Neural cell (in vitro differentiated cells): ENCODE measurements around the gene CYP19A1. TPM values are rescaled to one million over a fixed set of nuclear protein-coding genes. Genes with fewer than 3 reads are reported as not detected.

Experiments used
- H2AFZ ChIP-seq: fragments of 200-600, 300-800 bp; sonication (generic), shearing (Covaris generic); 2 replicates; pipeline ENCODE4 v1.6.0; 2014; ENCODE audit warnings: low read depth, mild to moderate bottlenecking, antibody characterized with exemption, low read length, moderate library complexity
- H3F3A ChIP-seq: fragments of 200-600 bp; shearing (Covaris generic); 2 replicates; pipeline ENCODE4 v1.6.1; 2016; ENCODE audit warnings: mild to moderate bottlenecking, moderate library complexity, mixed read lengths, antibody characterized with exemption, low read length; ENCODE audit not compliant: insufficient read depth, poor library complexity, severe bottlenecking
- H3K27ac ChIP-seq: fragments of 200-600, 300-800 bp; sonication (generic), shearing (Covaris generic); 2 replicates; pipeline ENCODE4 v1.5.1; 2014; ENCODE audit warnings: mild to moderate bottlenecking, low read length, moderate library complexity
- H3K27me3 ChIP-seq: fragments of 300-800, 200-600 bp; sonication (generic), shearing (Covaris generic); 2 replicates; pipeline ENCODE4 v1.6.0; 2014; ENCODE audit warnings: mild to moderate bottlenecking, low read depth, low read length, moderate library complexity; ENCODE audit not compliant: insufficient read depth
- H3K36me3 ChIP-seq: fragments of 300-800, 200-600 bp; sonication (generic), shearing (Covaris generic); 2 replicates; pipeline ENCODE4 v1.5.1; 2014; ENCODE audit warnings: mild to moderate bottlenecking, antibody characterized with exemption, low read length, moderate library complexity; ENCODE audit not compliant: insufficient read depth
- H3K4me2 ChIP-seq: fragments of 300-800, 200-600 bp; sonication (generic), shearing (Covaris generic); 2 replicates; pipeline ENCODE4 v1.6.0; 2014; ENCODE audit warnings: mild to moderate bottlenecking, low read length
- H3K4me3 ChIP-seq: fragments of 300-800, 200-600 bp; sonication (generic), shearing (Covaris generic); 2 replicates; pipeline ENCODE4 v1.5.1; 2014; ENCODE audit warnings: mild to moderate bottlenecking, low read length, moderate library complexity
- H3K79me2 ChIP-seq: fragments of 200-600 bp; shearing (Covaris generic); replicated peaks from 2 replicates; pipeline ENCODE4 v1.6.0; 2014; ENCODE audit warnings: mild to moderate bottlenecking, low read length, moderate library complexity; ENCODE audit not compliant: insufficient read depth
- H3K9ac ChIP-seq: fragments of 300-800, 200-600 bp; sonication (generic), shearing (Covaris generic); 2 replicates; pipeline ENCODE4 v1.6.1; 2016; ENCODE audit warnings: mild to moderate bottlenecking, low read length, mixed read lengths
- H3K9me2 ChIP-seq: fragments of 200-600 bp; shearing (Covaris generic); 2 replicates; pipeline ENCODE4 v1.6.1; 2016; ENCODE audit warnings: mild to moderate bottlenecking, low read length, mixed read lengths; ENCODE audit not compliant: insufficient read depth
- H3K9me3 ChIP-seq: fragments of 200-600, 300-800 bp; sonication (generic), shearing (Covaris generic); 2 replicates; pipeline ENCODE4 v1.6.1; 2016; ENCODE audit warnings: mild to moderate bottlenecking, mixed run types, low read length, moderate library complexity, mixed read lengths
- H4K20me1 ChIP-seq: fragments of 200-600 bp; shearing (Covaris generic); 2 replicates; pipeline ENCODE4 v1.6.1; 2016; ENCODE audit warnings: mild to moderate bottlenecking, mixed run types; ENCODE audit not compliant: insufficient read depth
- EP300 ChIP-seq: fragments of 450-650 bp; conservative IDR thresholded peaks from 2 replicates; pipeline ENCODE4 v1.6.1; 2014; ENCODE audit warnings: antibody characterized with exemption, mild to moderate bottlenecking, moderate library complexity; ENCODE audit not compliant: poor library complexity, severe bottlenecking
- EZH2 ChIP-seq: fragments of 200-600, 300-800 bp; shearing (Covaris generic), sonication (generic); IDR thresholded peaks from 2 replicates; pipeline ENCODE4 v1.6.1; 2014; ENCODE audit warnings: antibody characterized with exemption, low read length, borderline replicate concordance, mild to moderate bottlenecking; ENCODE audit not compliant: insufficient read depth, poor library complexity, severe bottlenecking
- MXI1 ChIP-seq: fragments of 450-650 bp; conservative IDR thresholded peaks from 2 replicates; pipeline ENCODE4 v1.6.1; 2014; ENCODE audit warnings: antibody characterized with exemption, mild to moderate bottlenecking; ENCODE audit not compliant: poor library complexity, severe bottlenecking
- POLR2AphosphoS5 ChIP-seq: IDR thresholded peaks from 2 replicates; pipeline ENCODE4 v1.6.1; 2012
- RAD21 ChIP-seq: fragments of 450-650 bp; conservative IDR thresholded peaks from 2 replicates; pipeline ENCODE4 v1.6.1; 2014; ENCODE audit warnings: antibody characterized with exemption, mild to moderate bottlenecking, moderate library complexity
- REST ChIP-seq: IDR thresholded peaks from 2 replicates; pipeline ENCODE4 v1.6.1; 2012; ENCODE audit warnings: borderline replicate concordance
- SMC3 ChIP-seq: fragments of 450-650 bp; conservative IDR thresholded peaks from 2 replicates; pipeline ENCODE4 v1.6.1; 2014; ENCODE audit warnings: antibody characterized with exemption, mild to moderate bottlenecking, moderate library complexity; ENCODE audit not compliant: poor library complexity
- TAF1 ChIP-seq: IDR thresholded peaks from 2 replicates; pipeline ENCODE4 v1.6.1; 2012; ENCODE audit warnings: low read depth
- polyA plus RNA-seq: library from polyadenylated mRNA; depleted of rRNA; stranded (reverse); fragments of >200 nt; gene quantifications from 2 replicates; pipeline ENCODE4 v1.2.3, GENCODE V29; 2014
- TF ChIP-seq, protein P1 (sequence below): fragments of 450-650 bp; IDR thresholded peaks from 2 replicates; pipeline ENCODE4 v1.5.1; 2014; ENCODE audit warnings: antibody characterized with exemption, mild to moderate bottlenecking, moderate library complexity; ENCODE audit not compliant: poor library complexity, severe bottlenecking

The CYP19A1 gene
- polyA plus RNA-seq, 1 donor from 2014 or later: not detected

DNA sequence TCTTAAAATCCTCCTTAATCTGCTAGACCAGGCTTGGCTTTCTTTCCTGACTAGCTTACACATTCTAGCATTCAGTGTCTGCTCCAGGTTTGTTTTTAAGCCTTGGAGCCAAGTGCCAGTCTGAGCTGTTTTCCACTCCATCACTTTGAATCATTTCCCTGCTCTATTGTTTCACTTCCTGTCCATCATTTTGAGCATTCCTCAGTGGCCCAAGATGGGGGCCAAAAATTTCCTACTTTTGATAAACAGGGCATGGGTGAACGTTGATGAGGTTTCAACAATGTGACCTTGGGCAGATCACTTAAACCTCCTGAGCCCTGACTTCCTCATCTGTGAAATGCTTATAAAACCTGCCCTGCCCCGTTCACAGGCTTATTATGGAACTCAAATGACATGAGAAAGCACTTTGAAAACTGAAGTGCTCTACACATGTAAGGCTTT lies 4.4 kb downstream of the CYP19A1 start:
- H4K20me1 ChIP-seq: no peaks in the 10 kb centered on the region
- H2AFZ ChIP-seq: no peak overlapping the region
- TF ChIP-seq MXI1 (no peak), EZH2 (no peak), EP300 (no peak), REST (no peak), POLR2AphosphoS5 (no peak), SMC3 (no peak), RAD21 (no peak), TAF1 (no peak)
- TF ChIP-seq, protein P1, sequence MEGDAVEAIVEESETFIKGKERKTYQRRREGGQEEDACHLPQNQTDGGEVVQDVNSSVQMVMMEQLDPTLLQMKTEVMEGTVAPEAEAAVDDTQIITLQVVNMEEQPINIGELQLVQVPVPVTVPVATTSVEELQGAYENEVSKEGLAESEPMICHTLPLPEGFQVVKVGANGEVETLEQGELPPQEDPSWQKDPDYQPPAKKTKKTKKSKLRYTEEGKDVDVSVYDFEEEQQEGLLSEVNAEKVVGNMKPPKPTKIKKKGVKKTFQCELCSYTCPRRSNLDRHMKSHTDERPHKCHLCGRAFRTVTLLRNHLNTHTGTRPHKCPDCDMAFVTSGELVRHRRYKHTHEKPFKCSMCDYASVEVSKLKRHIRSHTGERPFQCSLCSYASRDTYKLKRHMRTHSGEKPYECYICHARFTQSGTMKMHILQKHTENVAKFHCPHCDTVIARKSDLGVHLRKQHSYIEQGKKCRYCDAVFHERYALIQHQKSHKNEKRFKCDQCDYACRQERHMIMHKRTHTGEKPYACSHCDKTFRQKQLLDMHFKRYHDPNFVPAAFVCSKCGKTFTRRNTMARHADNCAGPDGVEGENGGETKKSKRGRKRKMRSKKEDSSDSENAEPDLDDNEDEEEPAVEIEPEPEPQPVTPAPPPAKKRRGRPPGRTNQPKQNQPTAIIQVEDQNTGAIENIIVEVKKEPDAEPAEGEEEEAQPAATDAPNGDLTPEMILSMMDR: no peak
- H3K79me2 ChIP-seq: no peaks in the 10 kb centered on the region
- no peaks in the 10 kb centered on the region for H3F3A ChIP-seq
- H3K9me2 ChIP-seq: no peaks in the 10 kb centered on the region
- no peaks in the 10 kb centered on the region for H3K36me3 ChIP-seq
- no peaks in the 10 kb centered on the region for H3K9me3 ChIP-seq
- H3K27me3 ChIP-seq: no peaks in the 10 kb centered on the region
- H3K27ac ChIP-seq: no peak overlapping the region
- no peak overlapping the region for H3K4me3 ChIP-seq
- H3K9ac ChIP-seq: no peak overlapping the region
- H3K4me2 ChIP-seq: no peak overlapping the region

DNA sequence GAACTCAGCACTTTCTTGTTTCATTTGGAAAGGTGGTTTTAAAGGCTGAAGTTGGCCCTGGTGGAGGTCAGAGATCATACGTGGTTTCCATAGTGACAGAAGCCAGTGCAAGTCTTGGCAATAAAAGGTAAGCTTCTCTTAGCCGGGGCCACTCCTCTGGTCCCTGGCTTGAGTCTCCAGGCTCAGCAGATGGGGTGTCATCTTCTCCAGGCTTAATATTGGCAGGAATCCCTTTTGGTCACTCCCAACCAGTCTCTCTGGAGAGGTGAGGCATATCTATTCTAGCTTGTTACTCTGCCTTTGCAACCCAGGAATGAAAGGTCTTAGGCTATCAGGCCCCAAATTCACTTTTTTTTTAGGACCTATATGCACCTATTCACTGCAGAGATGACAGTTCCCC lies 4.8 kb downstream of the CYP19A1 start:
- Histone ChIP-seq H3K9me3 (no peaks in the 10 kb centered on the region), H3K36me3 (no peaks in the 10 kb centered on the region), H3F3A (no peaks in the 10 kb centered on the region), H2AFZ (no peak overlapping the region), H3K4me3 (no peak overlapping the region), H3K9me2 (no peaks in the 10 kb centered on the region), H3K4me2 (no peak overlapping the region), H3K27ac (no peak overlapping the region), H3K79me2 (no peaks in the 10 kb centered on the region), H3K9ac (no peak overlapping the region), H4K20me1 (no peaks in the 10 kb centered on the region), H3K27me3 (no peaks in the 10 kb centered on the region)
- TF ChIP-seq POLR2AphosphoS5: no peak
- TF ChIP-seq SMC3: no peak
- TF ChIP-seq, protein P1: no peak
- TF ChIP-seq TAF1: no peak
- no peak for TF ChIP-seq MXI1
- no peak for TF ChIP-seq REST
- no peak for TF ChIP-seq RAD21
- TF ChIP-seq EZH2: no peak
- TF ChIP-seq EP300: no peak
